ENCODE results near the gene BTNL8.

Gene BTNL8

DNA sequence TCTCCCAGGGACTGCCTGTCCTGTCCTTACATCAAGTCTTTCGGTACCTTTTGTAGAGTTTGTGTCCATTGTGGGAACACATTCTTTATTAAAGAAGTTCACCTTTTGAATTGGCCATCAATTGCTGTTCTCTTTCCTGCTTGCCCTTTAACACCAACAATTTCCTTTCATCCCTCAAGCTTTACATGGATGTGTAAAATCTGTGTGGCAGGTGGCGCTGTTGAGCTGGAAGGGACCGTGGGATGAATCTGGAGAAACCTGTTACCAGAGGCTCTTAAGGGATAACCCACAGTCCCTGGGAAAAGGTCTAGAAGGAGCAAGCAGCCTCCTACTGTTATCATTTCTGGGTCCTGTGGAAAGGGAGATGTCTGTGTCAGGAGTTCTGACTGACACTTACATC is 30.0 kb upstream of the BTNL8 start:
- peak; percentile 98 for ATAC-seq

DNA sequence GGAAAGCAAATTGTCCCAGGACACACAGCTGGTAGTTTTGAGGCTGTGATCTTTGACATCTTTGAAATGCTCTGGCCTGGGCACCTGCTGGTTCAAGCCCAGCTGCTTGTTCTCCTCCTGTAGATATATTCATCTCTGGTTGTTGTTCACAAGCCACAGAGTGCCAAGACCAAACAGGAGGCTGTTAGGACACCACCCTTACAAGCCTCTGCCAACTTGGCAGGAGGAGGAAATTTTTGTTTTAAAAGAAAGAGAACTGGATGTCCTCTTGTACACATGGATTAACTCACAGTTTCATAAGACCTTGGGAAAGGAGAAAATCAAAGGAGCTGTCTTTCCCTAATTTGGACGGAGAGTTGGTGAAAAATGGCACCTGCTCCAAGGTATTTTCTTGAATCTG is 29.4 kb upstream of the BTNL8 start:
- no peak for TF ChIP-seq RARB (CRISPR knock-in tag; IDR thresholded peaks at IDR 0.05)
- no peak for TF ChIP-seq ISL1 (CRISPR knock-in tag; IDR thresholded peaks at IDR 0.05)
- TF ChIP-seq ZNF8 (CRISPR knock-in tag; IDR thresholded peaks at IDR 0.05), result no peak
- TF ChIP-seq ZC3H10 (CRISPR knock-in tag; IDR thresholded peaks at IDR 0.05), result no peak
- TF ChIP-seq, protein P1, sequence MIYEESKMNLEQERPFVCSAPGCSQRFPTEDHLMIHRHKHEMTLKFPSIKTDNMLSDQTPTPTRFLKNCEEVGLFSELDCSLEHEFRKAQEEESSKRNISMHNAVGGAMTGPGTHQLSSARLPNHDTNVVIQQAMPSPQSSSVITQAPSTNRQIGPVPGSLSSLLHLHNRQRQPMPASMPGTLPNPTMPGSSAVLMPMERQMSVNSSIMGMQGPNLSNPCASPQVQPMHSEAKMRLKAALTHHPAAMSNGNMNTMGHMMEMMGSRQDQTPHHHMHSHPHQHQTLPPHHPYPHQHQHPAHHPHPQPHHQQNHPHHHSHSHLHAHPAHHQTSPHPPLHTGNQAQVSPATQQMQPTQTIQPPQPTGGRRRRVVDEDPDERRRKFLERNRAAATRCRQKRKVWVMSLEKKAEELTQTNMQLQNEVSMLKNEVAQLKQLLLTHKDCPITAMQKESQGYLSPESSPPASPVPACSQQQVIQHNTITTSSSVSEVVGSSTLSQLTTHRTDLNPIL (CRISPR knock-in tag; IDR thresholded peaks at IDR 0.05; ENCODE audit: low read depth), result no peak
- no peak for ATAC-seq

More for the DNA sequence above, 30.0 kb upstream of the BTNL8 start:
- TF ChIP-seq, protein P2, sequence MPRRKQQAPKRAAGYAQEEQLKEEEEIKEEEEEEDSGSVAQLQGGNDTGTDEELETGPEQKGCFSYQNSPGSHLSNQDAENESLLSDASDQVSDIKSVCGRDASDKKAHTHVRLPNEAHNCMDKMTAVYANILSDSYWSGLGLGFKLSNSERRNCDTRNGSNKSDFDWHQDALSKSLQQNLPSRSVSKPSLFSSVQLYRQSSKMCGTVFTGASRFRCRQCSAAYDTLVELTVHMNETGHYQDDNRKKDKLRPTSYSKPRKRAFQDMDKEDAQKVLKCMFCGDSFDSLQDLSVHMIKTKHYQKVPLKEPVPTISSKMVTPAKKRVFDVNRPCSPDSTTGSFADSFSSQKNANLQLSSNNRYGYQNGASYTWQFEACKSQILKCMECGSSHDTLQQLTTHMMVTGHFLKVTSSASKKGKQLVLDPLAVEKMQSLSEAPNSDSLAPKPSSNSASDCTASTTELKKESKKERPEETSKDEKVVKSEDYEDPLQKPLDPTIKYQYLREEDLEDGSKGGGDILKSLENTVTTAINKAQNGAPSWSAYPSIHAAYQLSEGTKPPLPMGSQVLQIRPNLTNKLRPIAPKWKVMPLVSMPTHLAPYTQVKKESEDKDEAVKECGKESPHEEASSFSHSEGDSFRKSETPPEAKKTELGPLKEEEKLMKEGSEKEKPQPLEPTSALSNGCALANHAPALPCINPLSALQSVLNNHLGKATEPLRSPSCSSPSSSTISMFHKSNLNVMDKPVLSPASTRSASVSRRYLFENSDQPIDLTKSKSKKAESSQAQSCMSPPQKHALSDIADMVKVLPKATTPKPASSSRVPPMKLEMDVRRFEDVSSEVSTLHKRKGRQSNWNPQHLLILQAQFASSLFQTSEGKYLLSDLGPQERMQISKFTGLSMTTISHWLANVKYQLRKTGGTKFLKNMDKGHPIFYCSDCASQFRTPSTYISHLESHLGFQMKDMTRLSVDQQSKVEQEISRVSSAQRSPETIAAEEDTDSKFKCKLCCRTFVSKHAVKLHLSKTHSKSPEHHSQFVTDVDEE (CRISPR knock-in tag; IDR thresholded peaks at IDR 0.05), result no peak

GRCh38 chr5:180870276-180871068 is 28.5 kb upstream of the BTNL8 start:
- no peak for ATAC-seq
- TF ChIP-seq TCF4 (CRISPR knock-in tag; IDR thresholded peaks at IDR 0.05; ENCODE audit: borderline replicate concordance), result no peak
- no peak for TF ChIP-seq BACH2 (CRISPR knock-in tag; IDR thresholded peaks at IDR 0.05; ENCODE audit: borderline replicate concordance)
- TF ChIP-seq ZFP3 (CRISPR knock-in tag; IDR thresholded peaks at IDR 0.05), result no peak
- TF ChIP-seq ZNF565 (CRISPR knock-in tag; conservative IDR thresholded peaks at IDR 0.05; ENCODE audit: low read depth), result no peak
- no peak for TF ChIP-seq RARB (CRISPR knock-in tag; IDR thresholded peaks at IDR 0.05)
- TF ChIP-seq, protein P3, sequence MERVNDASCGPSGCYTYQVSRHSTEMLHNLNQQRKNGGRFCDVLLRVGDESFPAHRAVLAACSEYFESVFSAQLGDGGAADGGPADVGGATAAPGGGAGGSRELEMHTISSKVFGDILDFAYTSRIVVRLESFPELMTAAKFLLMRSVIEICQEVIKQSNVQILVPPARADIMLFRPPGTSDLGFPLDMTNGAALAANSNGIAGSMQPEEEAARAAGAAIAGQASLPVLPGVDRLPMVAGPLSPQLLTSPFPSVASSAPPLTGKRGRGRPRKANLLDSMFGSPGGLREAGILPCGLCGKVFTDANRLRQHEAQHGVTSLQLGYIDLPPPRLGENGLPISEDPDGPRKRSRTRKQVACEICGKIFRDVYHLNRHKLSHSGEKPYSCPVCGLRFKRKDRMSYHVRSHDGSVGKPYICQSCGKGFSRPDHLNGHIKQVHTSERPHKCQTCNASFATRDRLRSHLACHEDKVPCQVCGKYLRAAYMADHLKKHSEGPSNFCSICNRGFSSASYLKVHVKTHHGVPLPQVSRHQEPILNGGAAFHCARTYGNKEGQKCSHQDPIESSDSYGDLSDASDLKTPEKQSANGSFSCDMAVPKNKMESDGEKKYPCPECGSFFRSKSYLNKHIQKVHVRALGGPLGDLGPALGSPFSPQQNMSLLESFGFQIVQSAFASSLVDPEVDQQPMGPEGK (CRISPR knock-in tag; IDR thresholded peaks at IDR 0.05; ENCODE audit: borderline replicate concordance), result no peak
- no peak for TF ChIP-seq ZNF70 (CRISPR knock-in tag; IDR thresholded peaks at IDR 0.05)
- TF ChIP-seq, protein P2 (CRISPR knock-in tag; IDR thresholded peaks at IDR 0.05), result no peak
- TF ChIP-seq ZFP30 (CRISPR knock-in tag; IDR thresholded peaks at IDR 0.05), result no peak
- no peak for TF ChIP-seq PPARA (CRISPR knock-in tag; IDR thresholded peaks at IDR 0.05; ENCODE audit: borderline replicate concordance)
- no peak for TF ChIP-seq TOX (CRISPR knock-in tag; IDR thresholded peaks at IDR 0.05; ENCODE audit: borderline replicate concordance)
- TF ChIP-seq GLIS3 (CRISPR knock-in tag; IDR thresholded peaks at IDR 0.05), result no peak
- no peak for TF ChIP-seq OSR1 (CRISPR knock-in tag; IDR thresholded peaks at IDR 0.05)
- TF ChIP-seq, protein P4, sequence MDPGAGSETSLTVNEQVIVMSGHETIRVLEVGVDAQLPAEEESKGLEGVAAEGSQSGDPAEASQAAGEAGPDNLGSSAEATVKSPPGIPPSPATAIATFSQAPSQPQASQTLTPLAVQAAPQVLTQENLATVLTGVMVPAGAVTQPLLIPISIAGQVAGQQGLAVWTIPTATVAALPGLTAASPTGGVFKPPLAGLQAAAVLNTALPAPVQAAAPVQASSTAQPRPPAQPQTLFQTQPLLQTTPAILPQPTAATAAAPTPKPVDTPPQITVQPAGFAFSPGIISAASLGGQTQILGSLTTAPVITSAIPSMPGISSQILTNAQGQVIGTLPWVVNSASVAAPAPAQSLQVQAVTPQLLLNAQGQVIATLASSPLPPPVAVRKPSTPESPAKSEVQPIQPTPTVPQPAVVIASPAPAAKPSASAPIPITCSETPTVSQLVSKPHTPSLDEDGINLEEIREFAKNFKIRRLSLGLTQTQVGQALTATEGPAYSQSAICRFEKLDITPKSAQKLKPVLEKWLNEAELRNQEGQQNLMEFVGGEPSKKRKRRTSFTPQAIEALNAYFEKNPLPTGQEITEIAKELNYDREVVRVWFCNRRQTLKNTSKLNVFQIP (CRISPR knock-in tag; IDR thresholded peaks at IDR 0.05; ENCODE audit: borderline replicate concordance, low read depth), result no peak
- TF ChIP-seq CSDC2 (CRISPR knock-in tag; IDR thresholded peaks at IDR 0.05), result no peak
- TF ChIP-seq ZNF8 (CRISPR knock-in tag; IDR thresholded peaks at IDR 0.05), result no peak
- TF ChIP-seq ISL1 (CRISPR knock-in tag; IDR thresholded peaks at IDR 0.05), result no peak
- TF ChIP-seq, protein P5, sequence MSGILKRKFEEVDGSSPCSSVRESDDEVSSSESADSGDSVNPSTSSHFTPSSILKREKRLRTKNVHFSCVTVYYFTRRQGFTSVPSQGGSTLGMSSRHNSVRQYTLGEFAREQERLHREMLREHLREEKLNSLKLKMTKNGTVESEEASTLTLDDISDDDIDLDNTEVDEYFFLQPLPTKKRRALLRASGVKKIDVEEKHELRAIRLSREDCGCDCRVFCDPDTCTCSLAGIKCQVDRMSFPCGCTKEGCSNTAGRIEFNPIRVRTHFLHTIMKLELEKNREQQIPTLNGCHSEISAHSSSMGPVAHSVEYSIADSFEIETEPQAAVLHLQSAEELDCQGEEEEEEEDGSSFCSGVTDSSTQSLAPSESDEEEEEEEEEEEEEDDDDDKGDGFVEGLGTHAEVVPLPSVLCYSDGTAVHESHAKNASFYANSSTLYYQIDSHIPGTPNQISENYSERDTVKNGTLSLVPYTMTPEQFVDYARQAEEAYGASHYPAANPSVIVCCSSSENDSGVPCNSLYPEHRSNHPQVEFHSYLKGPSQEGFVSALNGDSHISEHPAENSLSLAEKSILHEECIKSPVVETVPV (CRISPR knock-in tag; IDR thresholded peaks at IDR 0.05), result no peak
- no peak for TF ChIP-seq ESRRG (CRISPR knock-in tag; IDR thresholded peaks at IDR 0.05)
- no peak for TF ChIP-seq ZC3H10 (CRISPR knock-in tag; IDR thresholded peaks at IDR 0.05)

Measured in SK-N-SH treated with all-trans-retinoic acid at 6 μM for 48 hours (cell line).